A549 (cell line): ENCODE results near the gene TKFC. TPM values are rescaled to one million over a fixed set of nuclear protein-coding genes. Genes with fewer than 3 reads are reported as not detected.

Source experiments
- ATAC-seq, 2 experiments: fragments of 200-7000 bp in 1 of 2; fragments of >200 bp in 1 of 2; cut with Nextera tagmentation in 1 of 2; cut with Tn5 transposase in 1 of 2; 3 replicates each; pipeline versions ENCODE4 v1.8.0 to v1.9.1; 2018 to 2020; ENCODE audit warnings: mild to moderate bottlenecking in 1 of 2, moderate library complexity in 1 of 2
- CTCF ChIA-PET: fragments of 300-600 bp; sonication (Branson Sonifier 250); formaldehyde crosslinking; extraction: SDS; loops from one replicate; lab custom pipeline; 2021; ENCODE audit warnings: antibody characterized with exemption, inconsistent platforms; lab: Yijun Ruan, JAX
- POLR2A ChIA-PET: fragments of 350-600 bp; formaldehyde crosslinking; extraction: SDS; loops from one replicate; lab custom pipeline; 2021; ENCODE audit warnings: antibody characterized with exemption, inconsistent platforms; lab: Yijun Ruan, JAX
- DNase-seq, 2 experiments: peaks; one replicate each; pipeline versions ENCODE4 v3.0.0 to v3.0.0-alpha.2; 2011 to 2016; ENCODE audit warnings: low read depth in 1 of 2, low spot score in 1 of 2
- FAIRE-seq: peaks from 2 replicates; lab custom pipeline; 2011; peaks lifted over from hg19 to GRCh38; lab: Jason Lieb, UNC
- H3K27ac ChIP-seq, 2 experiments: fragments of >200 bp; sonication (Bioruptor Twin); formaldehyde crosslinking; 3 replicates each; pipeline ENCODE4 v1.5.1; 2016 to 2017
- H3K4me1 ChIP-seq: fragments of >200 bp; sonication (Bioruptor Twin); formaldehyde crosslinking; 3 replicates; pipeline ENCODE4 v1.6.1; 2016
- H3K4me2 ChIP-seq: fragments of >200 bp; sonication (Bioruptor Twin); formaldehyde crosslinking; 3 replicates; pipeline ENCODE4 v1.6.1; 2016
- H3K4me3 ChIP-seq: fragments of >200 bp; sonication (Bioruptor Twin); formaldehyde crosslinking; 3 replicates; pipeline ENCODE4 v1.5.1; 2016
- H3K9me3 ChIP-seq: fragments of >200 bp; sonication (Bioruptor Twin); formaldehyde crosslinking; 3 replicates; pipeline ENCODE4 v1.6.1; 2016
- BHLHE40 ChIP-seq: IDR thresholded peaks from 2 replicates; pipeline ENCODE4 v1.6.1; 2012; ENCODE audit warnings: low read depth, low read length, inconsistent platforms
- CHD4 ChIP-seq: fragments of 200-600 bp; sonication (generic); IDR thresholded peaks from 2 replicates; pipeline ENCODE4 v1.6.1; 2016; ENCODE audit warnings: antibody characterized with exemption, mild to moderate bottlenecking, borderline replicate concordance
- EHF ChIP-seq: fragments of 250-450 bp; sonication (Bioruptor Pico); IDR thresholded peaks from 2 replicates; pipeline ENCODE4 v1.5.0; 2020; ENCODE audit warnings: mild to moderate bottlenecking
- ESRRA ChIP-seq: fragments of 150-350 bp; IDR thresholded peaks from 2 replicates; pipeline ENCODE4 v1.6.1; 2014; ENCODE audit warnings: mild to moderate bottlenecking, low read length, borderline replicate concordance
- FOSB ChIP-seq: fragments of 250-450 bp; sonication (Bioruptor Pico); IDR thresholded peaks from 2 replicates; pipeline ENCODE4 v1.5.0; 2020; ENCODE audit warnings: mild to moderate bottlenecking, moderate library complexity
- FOSL2 ChIP-seq, 2 experiments: fragments of 450-650 bp in 1 of 2; fragments of >200 bp in 1 of 2; sonication (Bioruptor Twin) in 1 of 2; formaldehyde crosslinking; IDR thresholded peaks; 2 replicates each; pipeline versions ENCODE4 v1.5.0 to v1.6.1; 2016 to 2020; ENCODE audit warnings: mild to moderate bottlenecking in 1 of 2, moderate library complexity in 1 of 2
- GATA3 ChIP-seq: IDR thresholded peaks from 2 replicates; pipeline ENCODE4 v1.6.1; 2012; ENCODE audit warnings: borderline replicate concordance
- HDAC2 ChIP-seq: fragments of 200-600 bp; sonication (generic); IDR thresholded peaks from 2 replicates; pipeline ENCODE4 v1.6.1; 2016
- HOXB5 ChIP-seq: fragments of 250-450 bp; sonication (Bioruptor Pico); IDR thresholded peaks from 2 replicates; pipeline ENCODE4 v1.5.0; 2020; ENCODE audit warnings: mild to moderate bottlenecking, moderate library complexity
- JUN ChIP-seq, 2 experiments: fragments of >200 bp; sonication (Bioruptor Twin); formaldehyde crosslinking; IDR thresholded peaks; 2 replicates in 1 of 2; 3 replicates in 1 of 2; pipeline ENCODE4 v1.6.1; 2016 to 2017
- MAZ ChIP-seq: fragments of 150-350 bp; IDR thresholded peaks from 2 replicates; pipeline ENCODE4 v1.6.1; 2014; ENCODE audit warnings: antibody characterized with exemption, low read depth, low read length, borderline replicate concordance
- NFE2L2 ChIP-seq: fragments of 150-350 bp; conservative IDR thresholded peaks from 2 replicates; pipeline ENCODE4 v1.6.1; 2014; ENCODE audit warnings: low read length
- NPAS2 ChIP-seq: fragments of 250-450 bp; sonication (Bioruptor Pico); IDR thresholded peaks from 2 replicates; pipeline ENCODE4 v1.8.0; 2022; ENCODE audit warnings: mild to moderate bottlenecking, moderate library complexity, borderline replicate concordance
- PBX3 ChIP-seq: IDR thresholded peaks from 2 replicates; pipeline ENCODE4 v1.6.1; 2012
- RAD21 ChIP-seq, 2 experiments: fragments of >200 bp in 1 of 2; sonication (Bioruptor Twin) in 1 of 2; formaldehyde crosslinking in 1 of 2; IDR thresholded peaks in 1 of 2; conservative IDR thresholded peaks in 1 of 2; 2 replicates in 1 of 2; 3 replicates in 1 of 2; pipeline ENCODE4 v1.6.1; 2012 to 2018; ENCODE audit warnings: inconsistent platforms in 1 of 2
- RFX5 ChIP-seq: fragments of 450-650 bp; IDR thresholded peaks from 2 replicates; pipeline ENCODE4 v1.7.1; 2014; ENCODE audit warnings: antibody characterized with exemption, mild to moderate bottlenecking, moderate library complexity
- SMC3 ChIP-seq: fragments of >200 bp; sonication (Bioruptor Twin); formaldehyde crosslinking; IDR thresholded peaks from 3 replicates; pipeline ENCODE4 v1.6.1; 2018; ENCODE audit warnings: inconsistent platforms
- SREBF2 ChIP-seq: fragments of 450-650 bp; IDR thresholded peaks from 2 replicates; pipeline ENCODE4 v1.6.1; 2014; ENCODE audit warnings: mild to moderate bottlenecking, moderate library complexity
- TP53 ChIP-seq: fragments of 250-450 bp; sonication (Bioruptor Pico); IDR thresholded peaks from 2 replicates; pipeline ENCODE4 v1.5.0; 2021; ENCODE audit warnings: mild to moderate bottlenecking, moderate library complexity
- USF2 ChIP-seq: fragments of 450-650 bp; IDR thresholded peaks from 2 replicates; pipeline ENCODE4 v1.6.1; 2014; ENCODE audit warnings: antibody characterized with exemption
- ZFP36 ChIP-seq: fragments of 450-650 bp; IDR thresholded peaks from 2 replicates; pipeline ENCODE4 v1.6.1; 2014; ENCODE audit warnings: borderline replicate concordance; ENCODE audit not compliant: partially characterized antibody
- ZNF302 ChIP-seq: fragments of 250-450 bp; sonication (Bioruptor Pico); IDR thresholded peaks from 2 replicates; pipeline ENCODE4 v1.9.0; 2021; ENCODE audit warnings: inconsistent platforms, mild to moderate bottlenecking, moderate library complexity
- ZSCAN20 ChIP-seq: fragments of 250-450 bp; sonication (Bioruptor Pico); IDR thresholded peaks from 2 replicates; pipeline ENCODE4 v1.8.0; 2022; ENCODE audit warnings: mild to moderate bottlenecking, moderate library complexity
- WGBS: methylation state at CpG from one replicate; pipeline ENCODE4 v1.1.6; 2017; ENCODE audit errors: missing lambda C conversion rate; 5-methylcytosine and 5-hydroxymethylcytosine counted together
- polyA plus RNA-seq, 4 experiments: library from polyadenylated mRNA; depleted of rRNA in 3 of 4; stranded (reverse); fragments of >200 nt; fragmentation: RNase III in 1 of 4; extraction: RNeasy Plus Mini Kit Qiagen cat#74134 plus additional on column Dnase treatment in 1 of 4; gene quantifications; 2 replicates in 3 of 4; 3 replicates in 1 of 4; pipeline ENCODE4 v1.2.3, GENCODE V29; 2011 to 2017
- TF ChIP-seq, protein P1 (sequence below): IDR thresholded peaks from 2 replicates; pipeline ENCODE4 v1.6.1; 2012
- TF ChIP-seq, protein P2 (sequence below): fragments of >200 bp; sonication (Bioruptor Twin); formaldehyde crosslinking; IDR thresholded peaks from 3 replicates; pipeline ENCODE4 v1.5.1; 2016
- TF ChIP-seq, protein P3 (sequence below): fragments of 150-350 bp; IDR thresholded peaks from 2 replicates; pipeline ENCODE4 v1.6.1; 2014; ENCODE audit warnings: low read depth, mild to moderate bottlenecking, low read length

TKFC gene
- polyA plus RNA-seq, 2 of the 4 experiments (the other 2 are of a cell fraction) = 46.5 to 48.7 TPM

DNA sequence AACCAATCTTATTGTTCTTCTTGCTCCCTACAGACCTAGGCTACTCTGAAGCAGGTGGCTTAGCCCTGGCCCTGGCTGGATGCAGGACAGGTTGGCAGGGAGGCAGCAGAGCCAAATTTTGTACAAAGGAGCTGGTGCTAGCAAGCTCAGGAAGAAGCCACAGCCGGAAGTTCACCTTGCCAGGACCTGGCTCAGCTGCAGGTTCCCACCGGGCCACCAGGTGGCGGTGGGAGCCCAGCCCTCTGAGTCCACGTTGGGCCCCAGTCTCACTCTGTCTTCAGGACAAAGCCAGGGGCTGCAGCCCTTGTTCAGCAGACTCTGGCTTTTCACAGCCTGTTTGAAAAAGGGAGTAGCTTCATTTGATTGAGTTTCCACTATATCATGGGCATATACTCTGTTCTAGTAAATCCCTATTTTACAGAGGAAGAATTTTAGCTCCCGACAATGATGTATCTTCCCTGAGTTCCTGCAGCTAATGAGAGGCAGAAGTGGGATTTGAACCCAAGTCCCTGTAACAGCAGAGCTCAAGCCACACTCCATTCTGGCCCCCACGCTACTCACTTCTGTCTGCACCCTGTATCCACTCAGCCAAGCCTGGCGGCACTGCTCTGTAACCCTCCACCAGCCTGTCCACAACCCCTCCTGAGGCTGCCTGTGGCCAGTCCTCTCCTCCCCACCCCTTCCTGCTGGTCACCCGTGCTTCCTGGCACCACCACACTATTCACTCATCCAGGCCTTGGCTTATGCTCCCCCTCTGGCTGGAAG, 3.3 kb downstream of the TKFC start:
- POLR2A ChIA-PET = interaction anchor here (0.6 to 7.9 kb wide), 4 partner anchors 8 to 56 kb away, joined by 3 to 67 read pairs (median 26); partner anchors contain the start of genes CYB561A3, TMEM138 and TMEM216
- Histone ChIP-seq H3K4me2 (0 out of 3 replicates have a peak overlapping the region, but pooled peaks have one; percentile 14), H3K4me3 (no peak overlapping the region), H3K27ac (peak overlapping the region; percentile 63 to 79), H3K9me3 (no peaks in the 10 kb centered on the region), H3K4me1 (peaks cover 27% of the 10 kb centered on the region)
- DNase-seq = peak; percentile 83 to 90
- CTCF ChIA-PET = interaction anchor here (0.6 to 10.9 kb wide), 36 partner anchors 8 to 776 kb away, joined by 3 to 552 read pairs (median 4); partner anchors contain the start of genes CYB561A3, TMEM138 and TMEM216
- TF ChIP-seq FOSB (CRISPR knock-in tag) = no peak
- TF ChIP-seq, protein P1, sequence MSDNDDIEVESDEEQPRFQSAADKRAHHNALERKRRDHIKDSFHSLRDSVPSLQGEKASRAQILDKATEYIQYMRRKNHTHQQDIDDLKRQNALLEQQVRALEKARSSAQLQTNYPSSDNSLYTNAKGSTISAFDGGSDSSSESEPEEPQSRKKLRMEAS = peak; percentile 54; the same call in 1 of the 2 replicates
- TF ChIP-seq RFX5 = no peak
- TF ChIP-seq SREBF2 = no peak
- TF ChIP-seq USF2 = no peak
- peak; percentile 97 for TF ChIP-seq SMC3
- peak; percentile 90 to 92 for TF ChIP-seq RAD21 (conservative IDR thresholded peaks at IDR 0.05 in 1 of 2, IDR thresholded peaks at IDR 0.05 in 1 of 2)
- no peak for TF ChIP-seq PBX3
- no peak for TF ChIP-seq ZNF302 (CRISPR knock-in tag)
- TF ChIP-seq CHD4 = no peak
- TF ChIP-seq, protein P2, sequence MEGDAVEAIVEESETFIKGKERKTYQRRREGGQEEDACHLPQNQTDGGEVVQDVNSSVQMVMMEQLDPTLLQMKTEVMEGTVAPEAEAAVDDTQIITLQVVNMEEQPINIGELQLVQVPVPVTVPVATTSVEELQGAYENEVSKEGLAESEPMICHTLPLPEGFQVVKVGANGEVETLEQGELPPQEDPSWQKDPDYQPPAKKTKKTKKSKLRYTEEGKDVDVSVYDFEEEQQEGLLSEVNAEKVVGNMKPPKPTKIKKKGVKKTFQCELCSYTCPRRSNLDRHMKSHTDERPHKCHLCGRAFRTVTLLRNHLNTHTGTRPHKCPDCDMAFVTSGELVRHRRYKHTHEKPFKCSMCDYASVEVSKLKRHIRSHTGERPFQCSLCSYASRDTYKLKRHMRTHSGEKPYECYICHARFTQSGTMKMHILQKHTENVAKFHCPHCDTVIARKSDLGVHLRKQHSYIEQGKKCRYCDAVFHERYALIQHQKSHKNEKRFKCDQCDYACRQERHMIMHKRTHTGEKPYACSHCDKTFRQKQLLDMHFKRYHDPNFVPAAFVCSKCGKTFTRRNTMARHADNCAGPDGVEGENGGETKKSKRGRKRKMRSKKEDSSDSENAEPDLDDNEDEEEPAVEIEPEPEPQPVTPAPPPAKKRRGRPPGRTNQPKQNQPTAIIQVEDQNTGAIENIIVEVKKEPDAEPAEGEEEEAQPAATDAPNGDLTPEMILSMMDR = peak; percentile 97
- no peak for TF ChIP-seq EHF (CRISPR knock-in tag)
- TF ChIP-seq ESRRA = no peak
- 0 out of 2 replicates have a peak, but pooled peaks have one; percentile 25 for TF ChIP-seq HOXB5 (CRISPR knock-in tag)
- TF ChIP-seq ZFP36 = no peak
- TF ChIP-seq BHLHE40 = no peak
- TF ChIP-seq GATA3 = no peak
- no peak for FAIRE-seq
- WGBS = 25% methylated on average over 8 of the region's 8 CpGs
- peak; percentile 69 to 79 for ATAC-seq

- no peaks in the 10 kb centered on the region for H3K9me3 ChIP-seq
- ATAC-seq = no peak
- no peak overlapping the region for H3K27ac ChIP-seq
- no peak overlapping the region for H3K4me2 ChIP-seq
- 87% methylated on average over 10 of the region's 15 CpGs for WGBS
- H3K4me3 ChIP-seq = no peak overlapping the region
- ChIA-PET POLR2A (interaction anchor here (0.5 to 7.9 kb wide), 3 partner anchors 23 to 47 kb away, joined by 3 to 67 read pairs (median 40); partner anchors contain the start of genes CYB561A3 and TMEM138), CTCF (interaction anchor here (1.0 to 10.9 kb wide), 10 partner anchors 11 to 110 kb away, joined by 3 to 552 read pairs (median 10); partner anchors contain the start of genes CYB561A3, TMEM138 and TMEM216)
- H3K4me1 ChIP-seq = peaks cover 22% of the 10 kb centered on the region
- no peak for FAIRE-seq
- no peak for DNase-seq
- TF ChIP-seq NFE2L2 (no peak), TP53 (CRISPR knock-in tag) (no peak), HDAC2 (no peak), GATA3 (no peak), JUN (IDR thresholded peaks at IDR 0.05) (no peak), HOXB5 (CRISPR knock-in tag) (no peak), FOSL2 (IDR thresholded peaks at IDR 0.05) (no peak), FOSL2 (CRISPR knock-in tag; IDR thresholded peaks at IDR 0.05) (no peak), ZSCAN20 (CRISPR knock-in tag) (no peak), NPAS2 (CRISPR knock-in tag) (no peak), MAZ (no peak), BHLHE40 (no peak)
- TF ChIP-seq, protein P1 = no peak
- TF ChIP-seq, protein P3, sequence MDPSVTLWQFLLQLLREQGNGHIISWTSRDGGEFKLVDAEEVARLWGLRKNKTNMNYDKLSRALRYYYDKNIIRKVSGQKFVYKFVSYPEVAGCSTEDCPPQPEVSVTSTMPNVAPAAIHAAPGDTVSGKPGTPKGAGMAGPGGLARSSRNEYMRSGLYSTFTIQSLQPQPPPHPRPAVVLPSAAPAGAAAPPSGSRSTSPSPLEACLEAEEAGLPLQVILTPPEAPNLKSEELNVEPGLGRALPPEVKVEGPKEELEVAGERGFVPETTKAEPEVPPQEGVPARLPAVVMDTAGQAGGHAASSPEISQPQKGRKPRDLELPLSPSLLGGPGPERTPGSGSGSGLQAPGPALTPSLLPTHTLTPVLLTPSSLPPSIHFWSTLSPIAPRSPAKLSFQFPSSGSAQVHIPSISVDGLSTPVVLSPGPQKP = no peak
Measured at GRCh38 chr11:61337706-61338470, 4.9 kb downstream of the TKFC start.
